CD4-positive, CD25-positive, alpha-beta regulatory T cell (primary cell): ENCODE measurements around the gene ISX. TPM values are rescaled to one million over a fixed set of nuclear protein-coding genes. Genes with fewer than 3 reads are reported as not detected.

Experiments
- ATAC-seq, 2 donors: fragments of 150-1000 bp; cut with Tn5 transposase; one replicate each; pipeline ENCODE4 v1.10.0; 2021; ENCODE audit warnings: low read depth in 2 of 2, moderate number of reproducible peaks in 2 of 2, moderate library complexity in 1 of 2
- DNase-seq, 3 donors: peaks; one replicate each; pipeline versions ENCODE4 v3.0.0 to v3.0.0-alpha.2; 2012 to 2022; ENCODE audit warnings: mixed read lengths in 1 of 3
- H3K27ac ChIP-seq: one replicate; pipeline ENCODE4 v1.7.0; 2013; ENCODE audit warnings: mild to moderate bottlenecking, low read length; ENCODE audit not compliant: insufficient read depth, poor library complexity, severe bottlenecking
- H3K27me3 ChIP-seq: one replicate; pipeline ENCODE4 v1.7.0; 2013; ENCODE audit warnings: low read length; ENCODE audit not compliant: control insufficient read depth, insufficient read depth
- H3K36me3 ChIP-seq: one replicate; pipeline ENCODE4 v1.7.0; 2013; ENCODE audit warnings: mild to moderate bottlenecking, low read length, moderate library complexity; ENCODE audit not compliant: control insufficient read depth, insufficient read depth
- H3K4me1 ChIP-seq: 2 replicates; pipeline ENCODE4 v1.7.0; 2013; ENCODE audit warnings: mild to moderate bottlenecking, low read length; ENCODE audit not compliant: insufficient read depth, control insufficient read depth, poor library complexity, severe bottlenecking
- H3K4me3 ChIP-seq: one replicate; pipeline ENCODE4 v1.7.0; 2013; ENCODE audit warnings: low read depth, mild to moderate bottlenecking, low read length, moderate library complexity
- H3K9me3 ChIP-seq, 2 experiments: 1 replicate in 1 of 2; 2 replicates in 1 of 2; pipeline ENCODE4 v1.7.0; 2013; ENCODE audit warnings: low read length in 2 of 2, mild to moderate bottlenecking in 1 of 2, moderate library complexity in 1 of 2; ENCODE audit not compliant: control insufficient read depth in 2 of 2
- H3K27ac Mint-ChIP-seq, 3 donors: one replicate each; pipeline ENCODE4 v1.8.0; 2020 to 2022; ENCODE audit warnings: mild to moderate bottlenecking in 3 of 3, mixed read lengths in 3 of 3, moderate library complexity in 2 of 3
- H3K27me3 Mint-ChIP-seq: one replicate; pipeline ENCODE4 v1.8.0; 2022; ENCODE audit warnings: mild to moderate bottlenecking, mixed read lengths
- H3K36me3 Mint-ChIP-seq: one replicate; pipeline ENCODE4 v1.8.0; 2020; ENCODE audit warnings: mixed read lengths
- H3K4me1 Mint-ChIP-seq, 4 donors: one replicate each; pipeline ENCODE4 v1.8.0; 2020 to 2022; ENCODE audit warnings: mixed read lengths in 4 of 4, mild to moderate bottlenecking in 1 of 4
- H3K4me3 Mint-ChIP-seq, 4 donors: one replicate each; pipeline ENCODE4 v1.8.0; 2020 to 2022; ENCODE audit warnings: mild to moderate bottlenecking in 4 of 4, mixed read lengths in 4 of 4, moderate library complexity in 3 of 4
- H3K9me3 Mint-ChIP-seq, 7 donors: one replicate each; pipeline ENCODE4 v1.8.0; 2020 to 2022; ENCODE audit warnings: mixed read lengths in 7 of 7, mild to moderate bottlenecking in 3 of 7, moderate library complexity in 2 of 7
- polyA plus RNA-seq, 4 donors: library from polyadenylated mRNA; unstranded; fragments of 300-500 nt; fragmentation: Illumina TruSeq; gene quantifications; one replicate each; pipeline ENCODE4 v1.2.3, GENCODE V29; 2021
- total RNA-seq: library from RNA; stranded (reverse); gene quantifications from one replicate; pipeline ENCODE4 v1.2.3, GENCODE V29; 2022

ISX gene
- total and polyA plus RNA-seq, 5 donors from 2014 or later: not detected

DNA sequence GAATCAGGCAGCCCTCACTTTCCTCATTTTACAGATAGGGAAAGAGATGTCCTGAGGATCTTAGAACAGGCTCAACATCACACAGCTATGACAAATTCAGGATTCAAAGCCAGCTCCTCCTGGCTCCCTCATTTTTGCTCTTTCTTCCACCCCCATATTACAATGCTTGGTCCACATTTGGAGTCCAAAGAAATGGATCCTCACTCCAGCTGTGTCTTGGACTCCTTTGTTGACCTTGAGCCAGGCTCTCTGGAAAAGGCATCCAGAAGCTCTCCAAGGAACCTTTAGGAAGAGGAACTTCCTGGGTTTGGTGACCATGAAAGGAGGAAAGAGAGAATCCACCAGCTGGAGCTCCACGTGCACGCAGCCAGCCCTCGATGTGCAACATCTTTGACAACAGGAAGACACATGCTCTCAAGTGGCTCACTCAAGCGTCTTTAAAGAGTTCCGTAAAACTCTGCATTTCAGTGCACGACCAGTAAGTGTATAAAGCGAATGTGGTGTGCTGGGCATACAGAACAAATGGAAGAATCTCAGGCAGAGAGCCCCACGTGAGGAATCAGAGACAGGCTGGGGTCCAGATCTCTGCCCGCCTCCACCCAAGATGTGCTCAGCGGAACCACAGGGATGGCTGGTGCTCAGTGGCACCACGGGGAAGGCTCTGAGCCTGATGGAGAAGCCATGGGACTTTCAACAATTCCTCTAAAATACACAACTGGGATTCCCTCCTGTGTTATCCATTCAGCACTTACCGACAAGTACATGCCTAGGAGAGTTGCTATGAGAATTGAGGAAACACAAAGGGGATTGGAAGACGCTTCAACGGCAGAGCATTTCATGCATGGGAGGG lies 48.4 kb downstream of the ISX start:
- Histone ChIP-seq H3K9me3 (no peaks in the 10 kb centered on the region), H3K4me1 (no peaks in the 10 kb centered on the region), H3K27ac (no peak overlapping the region), H3K36me3 (no peaks in the 10 kb centered on the region), H3K27me3 (no peaks in the 10 kb centered on the region), H3K4me3 (no peak overlapping the region)
- no peak for DNase-seq
- ATAC-seq: no peak
- Mint-ChIP-seq H3K27me3 (no peaks in the 10 kb centered on the region), H3K27ac (no peak overlapping the region), H3K4me1 (no peaks in the 10 kb centered on the region), H3K36me3 (no peaks in the 10 kb centered on the region), H3K4me3 (no peak overlapping the region), H3K9me3 (no peaks in the 10 kb centered on the region)

DNA sequence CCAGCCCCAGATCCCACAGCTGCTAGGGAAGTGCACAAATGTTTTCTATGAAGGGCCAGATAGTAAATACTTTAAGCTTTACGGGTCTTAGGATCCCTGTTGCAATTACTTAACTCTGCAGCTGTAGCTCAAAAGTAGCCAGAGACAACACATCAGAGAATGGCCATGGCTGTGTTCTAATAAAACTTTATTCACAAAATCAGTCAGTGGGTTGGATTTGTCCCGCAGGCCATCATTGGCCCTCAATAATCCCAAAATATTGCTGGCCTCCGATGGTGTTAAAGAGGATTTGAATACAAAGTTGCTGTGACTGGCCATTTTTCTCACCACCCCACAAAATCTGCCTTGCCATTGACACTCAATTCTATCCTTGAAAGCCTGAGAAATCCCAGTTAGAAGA lies 49.6 kb downstream of the ISX start:
- Histone ChIP-seq H3K27me3 (no peaks in the 10 kb centered on the region), H3K36me3 (no peaks in the 10 kb centered on the region), H3K4me1 (no peaks in the 10 kb centered on the region), H3K27ac (no peak overlapping the region), H3K4me3 (no peak overlapping the region), H3K9me3 (no peaks in the 10 kb centered on the region)
- Mint-ChIP-seq H3K9me3 (no peaks in the 10 kb centered on the region), H3K4me1 (no peaks in the 10 kb centered on the region), H3K4me3 (no peak overlapping the region), H3K27me3 (no peaks in the 10 kb centered on the region), H3K27ac (no peak overlapping the region), H3K36me3 (no peaks in the 10 kb centered on the region)
- no peak for DNase-seq
- ATAC-seq: no peak

DNA sequence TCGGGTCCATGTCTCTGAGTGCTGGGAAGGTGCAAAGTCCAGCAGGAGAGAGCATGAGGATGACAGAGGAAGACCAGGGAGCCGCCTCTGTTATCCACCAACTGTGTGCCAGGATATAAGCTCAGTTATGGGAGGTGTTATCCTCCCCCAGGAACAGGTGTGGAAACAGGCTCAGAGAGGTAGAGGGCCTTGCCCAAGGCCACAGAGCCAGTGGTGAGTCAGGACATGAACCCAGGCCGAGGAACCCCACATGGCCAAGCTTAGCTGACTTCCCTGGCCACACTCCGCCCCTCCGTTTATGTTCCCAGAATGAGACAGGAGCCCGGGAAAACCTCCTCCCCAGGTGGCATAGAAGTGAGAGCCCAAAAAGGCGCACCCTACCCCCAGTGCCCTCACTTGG lies 50.3 kb downstream of the ISX start:
- DNase-seq: no peak
- no peak for ATAC-seq
- Histone ChIP-seq H3K27me3 (no peaks in the 10 kb centered on the region), H3K4me1 (no peaks in the 10 kb centered on the region), H3K27ac (no peak overlapping the region), H3K36me3 (no peaks in the 10 kb centered on the region), H3K4me3 (no peak overlapping the region), H3K9me3 (no peaks in the 10 kb centered on the region)
- Mint-ChIP-seq H3K9me3 (no peaks in the 10 kb centered on the region), H3K4me1 (no peaks in the 10 kb centered on the region), H3K36me3 (no peaks in the 10 kb centered on the region), H3K27me3 (peaks cover 4% of the 10 kb centered on the region), H3K4me3 (no peak overlapping the region), H3K27ac (no peak overlapping the region)

DNA sequence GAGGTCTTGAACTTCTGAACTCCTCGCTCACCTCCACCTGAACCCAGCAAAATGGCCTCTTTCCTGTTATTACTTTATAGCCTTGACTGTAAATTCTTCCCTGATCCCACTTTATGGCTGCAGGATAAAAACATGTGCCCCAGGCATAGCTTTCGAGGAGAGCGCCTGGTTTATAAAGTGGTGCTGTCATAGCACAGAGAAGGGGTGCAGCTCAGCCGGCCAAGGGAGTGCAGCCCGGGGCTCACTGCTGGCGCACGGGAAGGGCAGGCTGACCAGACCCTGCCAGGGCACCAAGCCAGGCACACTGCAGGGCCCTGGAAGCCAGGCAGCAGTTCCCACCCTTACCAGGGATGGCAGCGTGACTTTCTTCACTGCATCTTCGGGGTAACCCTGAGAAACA lies 50.9 kb downstream of the ISX start:
- Mint-ChIP-seq H3K4me1 (no peaks in the 10 kb centered on the region), H3K4me3 (no peak overlapping the region), H3K9me3 (no peaks in the 10 kb centered on the region), H3K27me3 (peaks cover 4% of the 10 kb centered on the region), H3K27ac (no peak overlapping the region), H3K36me3 (no peaks in the 10 kb centered on the region)
- Histone ChIP-seq H3K27ac (no peak overlapping the region), H3K36me3 (no peaks in the 10 kb centered on the region), H3K4me1 (no peaks in the 10 kb centered on the region), H3K9me3 (no peaks in the 10 kb centered on the region), H3K4me3 (no peak overlapping the region), H3K27me3 (no peaks in the 10 kb centered on the region)
- ATAC-seq (no peak), DNase-seq (no peak)

DNA sequence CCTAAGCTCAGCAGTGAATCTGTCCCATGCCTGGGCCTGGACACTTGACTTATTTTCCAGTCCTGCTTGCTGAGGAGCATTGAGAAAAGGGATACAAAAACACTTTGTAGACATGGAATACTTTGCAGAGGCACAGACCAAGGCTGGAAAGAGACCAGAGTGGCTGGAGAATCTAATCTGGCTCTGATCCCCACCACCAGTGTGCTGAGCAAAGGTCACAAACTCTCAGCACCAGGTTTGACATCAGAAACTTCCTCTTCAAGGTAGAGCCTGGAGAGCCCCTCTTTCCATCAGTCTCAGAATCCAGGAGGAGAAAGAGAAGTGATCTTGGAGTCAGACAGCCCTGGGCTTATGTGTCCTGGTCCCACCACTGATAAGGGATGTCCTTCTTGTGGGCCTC lies 53.5 kb downstream of the ISX start:
- Mint-ChIP-seq H3K27me3 (peaks cover 10% of the 10 kb centered on the region), H3K27ac (no peak overlapping the region), H3K4me1 (no peaks in the 10 kb centered on the region), H3K36me3 (no peaks in the 10 kb centered on the region), H3K9me3 (no peaks in the 10 kb centered on the region), H3K4me3 (no peak overlapping the region)
- Histone ChIP-seq H3K36me3 (no peaks in the 10 kb centered on the region), H3K4me1 (no peaks in the 10 kb centered on the region), H3K4me3 (no peak overlapping the region), H3K9me3 (no peaks in the 10 kb centered on the region), H3K27ac (no peak overlapping the region), H3K27me3 (no peaks in the 10 kb centered on the region)
- DNase-seq (no peak), ATAC-seq (no peak)

DNA sequence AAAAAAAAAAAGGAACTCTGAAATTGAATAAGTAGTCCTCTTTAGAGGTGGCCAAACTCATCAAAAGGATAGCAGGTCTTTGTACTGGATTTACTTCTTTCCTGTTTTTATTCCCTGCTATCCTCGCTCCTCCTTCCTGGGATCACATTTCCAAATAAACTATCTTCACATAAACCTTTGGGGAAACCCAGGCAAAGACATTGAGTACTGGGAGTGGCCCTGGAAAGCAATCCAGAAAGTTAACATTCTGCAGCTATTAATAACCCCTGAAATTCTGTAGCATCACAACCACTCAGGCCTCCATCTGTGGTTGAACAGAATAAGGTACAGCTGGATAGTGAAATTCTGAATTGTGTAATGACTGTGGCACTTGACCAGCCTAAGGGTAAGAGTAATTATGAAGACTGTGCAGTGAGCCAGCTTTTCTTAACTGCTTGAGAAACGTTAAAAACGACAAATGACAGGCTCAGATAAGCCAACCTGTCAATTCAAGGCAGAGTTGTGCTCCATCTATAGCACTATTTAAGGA lies 58.8 kb downstream of the ISX start:
- Mint-ChIP-seq H3K27me3 (peaks cover 27% of the 10 kb centered on the region), H3K9me3 (no peaks in the 10 kb centered on the region)

DNA sequence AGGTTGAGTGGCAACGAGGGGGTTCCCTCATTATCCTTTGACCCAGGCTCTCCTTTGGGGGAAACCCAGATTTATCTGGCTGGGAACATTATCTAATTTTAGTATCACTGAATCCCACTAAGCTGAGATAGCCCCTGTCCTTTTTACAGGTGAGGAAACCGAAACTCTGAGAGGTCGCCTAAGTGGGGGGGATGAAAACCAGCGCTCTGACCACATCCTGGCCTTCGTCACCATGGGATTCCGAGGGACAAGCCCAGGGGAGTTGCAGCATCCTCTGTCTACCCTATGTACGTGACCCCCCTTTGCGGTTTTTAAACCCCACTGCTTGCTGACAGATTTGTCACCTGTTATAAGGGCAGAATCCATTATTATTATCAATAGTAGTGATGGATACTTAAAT lies 61.0 kb downstream of the ISX start:
- Mint-ChIP-seq H3K27ac (no peak overlapping the region), H3K4me1 (no peaks in the 10 kb centered on the region), H3K9me3 (no peaks in the 10 kb centered on the region), H3K27me3 (peaks cover 28% of the 10 kb centered on the region), H3K36me3 (no peaks in the 10 kb centered on the region), H3K4me3 (no peak overlapping the region)
- H3K9me3 ChIP-seq: no peaks in the 10 kb centered on the region
- H3K27me3 ChIP-seq: peaks cover 6% of the 10 kb centered on the region
- no peak overlapping the region for H3K4me3 ChIP-seq
- DNase-seq: no peak
- no peaks in the 10 kb centered on the region for H3K36me3 ChIP-seq
- no peaks in the 10 kb centered on the region for H3K4me1 ChIP-seq
- no peak for ATAC-seq
- no peak overlapping the region for H3K27ac ChIP-seq

More for the DNA sequence above, 58.8 kb downstream of the ISX start:
- no peaks in the 10 kb centered on the region for H3K36me3 Mint-ChIP-seq
- H3K9me3 ChIP-seq: no peaks in the 10 kb centered on the region
- no peak for ATAC-seq
- no peak overlapping the region for H3K4me3 ChIP-seq
- no peak overlapping the region for H3K27ac Mint-ChIP-seq
- H3K27me3 ChIP-seq: peaks cover 6% of the 10 kb centered on the region
- DNase-seq: no peak
- H3K4me3 Mint-ChIP-seq: no peak overlapping the region
- no peaks in the 10 kb centered on the region for H3K4me1 Mint-ChIP-seq
- H3K4me1 ChIP-seq: no peaks in the 10 kb centered on the region
- no peak overlapping the region for H3K27ac ChIP-seq
- no peaks in the 10 kb centered on the region for H3K36me3 ChIP-seq

DNA sequence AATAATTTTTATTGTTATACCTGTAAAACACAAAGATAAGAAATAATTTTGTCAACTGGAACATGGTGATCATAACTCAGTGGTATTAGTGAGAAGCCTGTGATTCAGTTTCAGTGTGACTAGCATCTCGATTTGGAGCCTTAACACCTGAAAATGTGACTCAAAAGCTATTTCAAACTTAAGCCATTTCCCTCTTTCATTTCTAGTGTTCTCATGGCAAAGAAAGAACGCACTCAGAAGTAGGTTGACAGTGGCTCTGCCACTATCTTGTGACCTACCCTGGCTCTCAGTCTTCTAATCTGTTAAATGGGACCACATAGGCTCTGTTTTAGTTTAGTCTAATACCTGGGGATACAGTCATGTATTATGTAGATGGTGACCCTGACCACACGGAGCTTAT lies 62.7 kb downstream of the ISX start:
- Mint-ChIP-seq H3K4me3 (no peak overlapping the region), H3K27me3 (peaks cover 28% of the 10 kb centered on the region), H3K36me3 (no peaks in the 10 kb centered on the region), H3K27ac (no peak overlapping the region), H3K9me3 (no peaks in the 10 kb centered on the region), H3K4me1 (no peaks in the 10 kb centered on the region)
- H3K27ac ChIP-seq: no peak overlapping the region
- H3K4me3 ChIP-seq: no peak overlapping the region
- H3K27me3 ChIP-seq: peaks cover 6% of the 10 kb centered on the region
- H3K36me3 ChIP-seq: no peaks in the 10 kb centered on the region
- DNase-seq: no peak
- no peaks in the 10 kb centered on the region for H3K4me1 ChIP-seq
- no peak for ATAC-seq
- H3K9me3 ChIP-seq: no peaks in the 10 kb centered on the region
